ENCODE data around the gene BLTP3A.
"Not testable (repeated sequence)": the region's sequence is repeated elsewhere in the genome, so short reads cannot be mapped to it uniquely, and the experiment has no call there.

DNA sequence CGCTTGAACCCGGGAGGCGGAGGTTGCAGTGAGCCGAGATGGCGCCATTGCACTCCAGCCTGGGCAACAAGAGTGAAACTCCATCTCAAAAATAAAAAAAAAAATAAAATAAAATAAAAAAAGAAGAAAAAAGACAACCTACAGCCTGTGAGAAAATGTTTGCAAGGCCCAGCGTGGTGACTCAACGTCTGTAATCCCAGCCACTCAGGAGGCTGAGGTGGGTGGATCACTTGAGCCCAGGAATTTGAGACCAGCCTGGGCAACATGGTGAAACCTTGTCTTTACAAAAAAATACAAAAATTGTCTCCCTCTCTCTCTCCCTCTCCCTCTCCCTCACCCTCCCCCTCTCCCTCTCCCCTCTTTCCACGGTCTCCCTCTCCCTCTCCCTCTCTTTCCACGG lies 6.5 kb upstream of the BLTP3A start:
- not testable (repeated sequence) for TF ChIP-seq SP1 (IDR thresholded peaks at IDR 0.05); ELF4 (IDR thresholded peaks at IDR 0.05); FOXM1 (IDR thresholded peaks at IDR 0.05; ENCODE audit: borderline replicate concordance); CTBP1 (IDR thresholded peaks at IDR 0.05; ENCODE audit: borderline replicate concordance); L3MBTL2 (conservative IDR thresholded peaks at IDR 0.05); SUZ12 (IDR thresholded peaks at IDR 0.05)
